Activated naive CD4-positive, alpha-beta T cell treated with anti-CD3 and anti-CD28 coated beads, Interleukin-2, amount 50 U/mL, for 24 hours (primary cell): Measurements from ENCODE around the gene KEL.
A peak's percentile ranks its signal among the peaks of the same experiment; 100 is the strongest.
"Not testable (repeated sequence)": the region's sequence is repeated elsewhere in the genome, so short reads cannot be mapped to it uniquely, and the experiment has no call there.

Source experiments
- H3K27ac Mint-ChIP-seq: one replicate; pipeline ENCODE4 v1.8.0; 2021; ENCODE audit warnings: mild to moderate bottlenecking, mixed read lengths
- H3K27me3 Mint-ChIP-seq: one replicate; pipeline ENCODE4 v1.8.0; 2021; ENCODE audit warnings: mixed read lengths
- H3K36me3 Mint-ChIP-seq: one replicate; pipeline ENCODE4 v1.8.0; 2021; ENCODE audit warnings: mixed read lengths
- H3K4me1 Mint-ChIP-seq: one replicate; pipeline ENCODE4 v1.8.0; 2021; ENCODE audit warnings: mixed read lengths
- H3K4me3 Mint-ChIP-seq: one replicate; pipeline ENCODE4 v1.8.0; 2021; ENCODE audit warnings: mild to moderate bottlenecking, mixed read lengths
- H3K9me3 Mint-ChIP-seq: one replicate; pipeline ENCODE4 v1.8.0; 2021; ENCODE audit warnings: mixed read lengths

The KEL gene, protein sequence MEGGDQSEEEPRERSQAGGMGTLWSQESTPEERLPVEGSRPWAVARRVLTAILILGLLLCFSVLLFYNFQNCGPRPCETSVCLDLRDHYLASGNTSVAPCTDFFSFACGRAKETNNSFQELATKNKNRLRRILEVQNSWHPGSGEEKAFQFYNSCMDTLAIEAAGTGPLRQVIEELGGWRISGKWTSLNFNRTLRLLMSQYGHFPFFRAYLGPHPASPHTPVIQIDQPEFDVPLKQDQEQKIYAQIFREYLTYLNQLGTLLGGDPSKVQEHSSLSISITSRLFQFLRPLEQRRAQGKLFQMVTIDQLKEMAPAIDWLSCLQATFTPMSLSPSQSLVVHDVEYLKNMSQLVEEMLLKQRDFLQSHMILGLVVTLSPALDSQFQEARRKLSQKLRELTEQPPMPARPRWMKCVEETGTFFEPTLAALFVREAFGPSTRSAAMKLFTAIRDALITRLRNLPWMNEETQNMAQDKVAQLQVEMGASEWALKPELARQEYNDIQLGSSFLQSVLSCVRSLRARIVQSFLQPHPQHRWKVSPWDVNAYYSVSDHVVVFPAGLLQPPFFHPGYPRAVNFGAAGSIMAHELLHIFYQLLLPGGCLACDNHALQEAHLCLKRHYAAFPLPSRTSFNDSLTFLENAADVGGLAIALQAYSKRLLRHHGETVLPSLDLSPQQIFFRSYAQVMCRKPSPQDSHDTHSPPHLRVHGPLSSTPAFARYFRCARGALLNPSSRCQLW

DNA sequence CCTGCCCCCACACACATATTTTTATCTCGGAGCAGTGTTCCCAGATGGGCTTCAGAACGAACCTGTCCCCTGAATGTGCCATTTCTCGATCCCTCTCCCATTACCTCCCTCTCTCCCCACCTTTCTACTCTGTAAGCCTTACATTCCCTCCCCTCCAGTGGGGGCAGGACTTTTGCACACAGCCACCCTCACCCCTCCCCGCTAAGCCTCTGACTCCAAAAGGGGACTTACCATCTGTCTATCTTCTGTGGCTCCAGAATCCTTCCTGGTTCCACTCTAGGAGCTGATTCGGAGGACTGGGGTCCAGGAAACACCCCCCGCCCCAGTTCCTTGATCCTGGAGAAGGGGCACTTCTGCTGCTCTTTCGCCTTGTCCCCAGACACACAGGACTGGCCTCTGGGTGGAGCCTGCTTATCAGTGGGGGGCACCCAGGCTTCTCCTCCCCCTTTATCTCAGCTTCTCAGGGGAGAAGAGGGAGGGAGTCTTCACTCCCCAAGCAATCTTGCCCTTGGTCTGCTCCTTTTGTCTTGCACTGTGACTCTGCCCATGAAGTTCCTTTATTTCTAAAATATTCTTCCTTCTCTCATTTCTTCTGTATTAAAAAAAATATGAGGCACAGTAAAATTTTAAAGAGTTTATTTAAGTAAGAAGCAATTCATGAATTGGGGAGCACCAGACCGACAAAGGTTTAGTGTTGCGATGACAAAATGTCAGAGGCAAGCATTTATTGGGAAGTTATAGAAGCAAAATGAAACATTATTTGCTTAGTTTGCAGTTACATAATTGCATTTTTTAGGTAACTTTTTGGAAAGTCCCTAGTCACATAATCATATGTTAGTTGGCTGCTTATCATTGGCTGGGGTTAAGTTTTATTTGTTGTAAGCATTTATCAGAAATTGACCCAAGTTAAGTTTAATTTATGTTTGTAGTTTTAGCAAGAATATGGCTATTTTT lies at the start of gene KEL:
Gene KEL, minus strand, starts transcription at position 391 of the 954 bp plus-strand sequence. Its CDS starts 157 bp downstream, at position 234.
- H3K4me3 Mint-ChIP-seq, result no peak within 1 kb of the TSS
- H3K36me3 Mint-ChIP-seq, result no peaks in the 10 kb centered on the region
- H3K4me1 Mint-ChIP-seq, result no peaks in the 10 kb centered on the region
- H3K27ac Mint-ChIP-seq, result no peak within 1 kb of the TSS
- H3K27me3 Mint-ChIP-seq, result peaks cover 22% of the 10 kb centered on the region
- no peaks in the 10 kb centered on the region for H3K9me3 Mint-ChIP-seq

DNA sequence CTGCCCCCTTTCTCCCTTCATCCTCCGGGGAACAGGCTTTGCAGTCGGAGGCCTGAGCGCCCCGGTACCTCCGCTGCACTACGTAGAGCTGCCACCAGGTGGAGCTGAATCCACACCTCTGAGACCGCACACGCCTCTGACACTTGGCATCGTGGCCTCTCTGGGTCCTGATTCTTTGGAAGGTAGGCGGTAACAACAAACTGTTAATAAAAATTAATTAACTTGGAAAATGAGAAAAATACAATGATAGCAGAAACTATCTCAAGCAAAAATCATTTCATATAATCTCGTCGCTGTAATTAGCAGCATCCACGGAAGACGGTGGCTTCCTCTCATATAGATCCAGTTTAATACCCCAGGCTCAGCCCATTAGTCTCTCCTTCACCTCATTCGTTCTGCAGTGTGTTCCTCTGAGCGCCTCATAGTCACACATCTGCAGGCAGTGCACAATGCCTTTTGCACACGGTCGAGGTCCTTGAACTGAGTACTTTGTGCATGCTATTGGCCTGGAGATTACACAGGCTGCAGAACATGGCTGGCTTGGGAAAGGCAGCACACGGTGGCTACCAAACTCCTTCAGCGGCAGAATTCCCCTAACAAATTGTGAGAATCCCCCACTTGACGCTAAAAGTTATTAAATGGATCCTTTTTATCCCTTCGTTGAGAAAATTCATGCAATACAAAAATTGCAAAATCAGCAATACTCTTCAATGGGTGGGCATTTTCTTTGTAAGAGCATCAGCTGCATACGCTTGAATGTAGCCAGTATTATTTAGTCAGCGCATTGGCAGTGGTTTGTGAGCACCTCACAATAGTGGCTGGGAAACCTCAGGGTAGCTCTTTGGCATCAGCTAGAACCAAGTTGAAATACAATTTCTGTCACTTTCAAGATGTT lies 46.1 kb upstream of the KEL start:
- H3K27ac Mint-ChIP-seq, result no peak overlapping the region
- H3K27me3 Mint-ChIP-seq, result peaks cover 2% of the 10 kb centered on the region
- H3K4me1 Mint-ChIP-seq, result peaks cover 9% of the 10 kb centered on the region
- H3K4me3 Mint-ChIP-seq, result no peak overlapping the region
- H3K36me3 Mint-ChIP-seq, result no peaks in the 10 kb centered on the region
- no peaks in the 10 kb centered on the region for H3K9me3 Mint-ChIP-seq

DNA sequence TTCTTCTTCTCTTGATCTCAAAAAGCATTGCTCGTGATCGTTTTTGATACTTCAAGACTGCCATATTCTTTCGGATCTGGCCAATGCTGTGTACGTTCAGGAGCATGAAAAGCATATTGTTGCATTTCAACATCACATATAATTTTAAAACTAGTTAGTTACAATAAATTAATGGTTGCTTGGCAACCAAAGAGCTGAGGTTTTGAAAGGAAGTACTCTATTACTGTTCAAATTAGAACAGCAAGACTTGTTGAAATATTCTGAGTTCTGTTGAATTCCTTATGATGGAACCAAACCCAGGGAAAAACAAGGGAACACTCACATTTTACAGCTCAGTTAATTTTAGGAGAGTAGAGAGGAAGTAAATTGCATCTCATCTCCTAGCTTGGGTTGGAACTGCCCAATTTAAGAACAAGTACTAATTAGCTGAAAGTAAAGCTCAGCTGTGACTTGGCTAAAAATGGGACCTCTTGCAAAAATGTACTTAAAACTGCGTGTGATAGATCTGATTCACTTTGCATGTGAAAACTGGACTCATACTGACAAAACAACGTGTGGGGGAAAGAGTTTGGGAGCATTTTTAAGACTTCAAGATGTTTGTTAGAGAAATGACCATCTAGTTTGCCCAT lies 43.6 kb upstream of the KEL start:
- Mint-ChIP-seq H3K36me3 (no peaks in the 10 kb centered on the region), H3K4me3 (no peak overlapping the region), H3K27ac (no peak overlapping the region), H3K27me3 (peaks cover 2% of the 10 kb centered on the region), H3K4me1 (peaks cover 13% of the 10 kb centered on the region), H3K9me3 (no peaks in the 10 kb centered on the region)

DNA sequence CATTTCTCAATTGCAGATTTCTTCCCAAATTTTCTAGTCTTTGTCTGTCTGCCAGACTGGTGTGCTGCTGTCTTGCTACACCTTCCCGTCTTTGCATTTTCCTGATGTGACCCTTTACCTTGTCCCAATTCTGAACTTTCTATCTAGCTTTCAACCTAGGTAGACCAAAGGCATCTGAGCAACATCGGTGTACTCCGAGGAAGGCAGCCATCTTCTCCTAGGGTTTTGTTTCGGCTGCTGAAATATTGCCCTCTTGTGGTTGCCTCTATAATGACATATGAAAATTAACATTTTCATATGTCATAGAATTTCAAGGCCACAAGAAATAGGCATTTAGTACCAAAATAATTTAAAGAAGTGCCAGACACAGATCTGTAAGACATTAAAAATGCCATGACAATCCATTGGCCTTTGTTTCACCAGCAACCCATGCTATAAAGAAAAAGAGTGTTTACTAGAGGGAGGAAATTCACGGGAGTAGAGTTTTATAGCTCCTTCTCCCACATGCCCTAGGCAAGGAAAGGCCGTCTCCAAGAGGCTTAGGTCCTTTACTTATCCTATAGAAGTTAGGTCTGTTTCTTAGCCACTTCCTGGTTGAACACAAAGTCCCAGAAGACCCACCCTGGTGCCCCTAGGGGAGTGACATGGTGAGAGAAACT lies 41.4 kb upstream of the KEL start:
- peak overlapping the region; percentile 83 for H3K27ac Mint-ChIP-seq
- peaks cover 13% of the 10 kb centered on the region for H3K4me1 Mint-ChIP-seq

GRCh38 chr7:143002898-143003297 lies 40.7 kb upstream of the KEL start:
- Mint-ChIP-seq H3K27ac (no peak overlapping the region), H3K4me1 (peaks cover 11% of the 10 kb centered on the region), H3K9me3 (no peaks in the 10 kb centered on the region), H3K4me3 (peak overlapping the region; percentile 89), H3K27me3 (peaks cover 1% of the 10 kb centered on the region), H3K36me3 (no peaks in the 10 kb centered on the region)

More for the DNA sequence above, 41.4 kb upstream of the KEL start:
- no peaks in the 10 kb centered on the region for H3K9me3 Mint-ChIP-seq
- H3K4me3 Mint-ChIP-seq, result peak overlapping the region; percentile 89
- H3K36me3 Mint-ChIP-seq, result no peaks in the 10 kb centered on the region
- H3K27me3 Mint-ChIP-seq, result peaks cover 2% of the 10 kb centered on the region

GRCh38 chr7:143002106-143002505 lies 39.9 kb upstream of the KEL start:
- peaks cover 9% of the 10 kb centered on the region for H3K4me1 Mint-ChIP-seq
- no peaks in the 10 kb centered on the region for H3K36me3 Mint-ChIP-seq
- no peaks in the 10 kb centered on the region for H3K27me3 Mint-ChIP-seq
- H3K9me3 Mint-ChIP-seq, result no peaks in the 10 kb centered on the region
- H3K4me3 Mint-ChIP-seq, result no peak overlapping the region
- H3K27ac Mint-ChIP-seq, result no peak overlapping the region

DNA sequence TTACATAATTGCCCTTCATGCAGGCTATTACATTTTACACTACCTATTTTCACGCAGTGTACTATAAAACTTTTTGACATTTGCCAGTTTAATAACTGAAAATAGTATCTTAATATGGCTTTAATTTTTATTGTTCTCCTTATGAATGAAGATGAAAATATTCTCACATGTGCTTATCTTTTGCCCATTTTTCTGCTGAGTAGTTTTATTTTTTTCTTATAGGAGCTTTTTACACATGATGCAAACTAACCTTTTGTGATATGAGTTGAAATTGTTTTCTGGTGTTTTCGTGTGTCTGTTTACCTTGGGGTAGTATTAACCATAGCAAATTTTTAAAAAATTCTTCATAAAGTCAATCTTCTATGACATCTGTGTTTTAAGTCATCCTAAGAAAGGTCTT lies 38.5 kb upstream of the KEL start:
- Mint-ChIP-seq H3K9me3 (no peaks in the 10 kb centered on the region), H3K4me3 (no peak overlapping the region), H3K36me3 (no peaks in the 10 kb centered on the region), H3K27me3 (no peaks in the 10 kb centered on the region), H3K4me1 (peaks cover 9% of the 10 kb centered on the region), H3K27ac (no peak overlapping the region)

DNA sequence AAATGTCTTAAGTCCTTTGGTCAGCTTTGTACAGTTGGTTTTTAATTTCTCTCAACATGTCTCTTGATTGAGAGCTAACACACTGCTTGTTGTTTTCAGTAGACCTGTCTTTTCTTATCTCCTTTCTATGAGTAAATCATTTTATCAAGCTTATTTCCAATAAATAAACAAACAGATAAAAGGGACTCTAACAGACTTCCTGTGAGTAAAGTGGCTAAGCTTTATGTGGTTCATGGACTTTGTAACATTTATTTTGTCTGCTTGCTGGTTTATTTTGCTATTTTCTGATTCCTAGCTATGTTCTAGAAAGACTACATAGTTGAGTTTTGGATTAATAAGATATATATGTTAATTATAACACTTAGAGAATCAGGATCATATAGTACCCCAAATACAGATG lies 37.6 kb upstream of the KEL start:
- Mint-ChIP-seq H3K9me3 (no peaks in the 10 kb centered on the region), H3K36me3 (no peaks in the 10 kb centered on the region), H3K27ac (no peak overlapping the region), H3K4me3 (no peak overlapping the region), H3K4me1 (peaks cover 9% of the 10 kb centered on the region), H3K27me3 (no peaks in the 10 kb centered on the region)

DNA sequence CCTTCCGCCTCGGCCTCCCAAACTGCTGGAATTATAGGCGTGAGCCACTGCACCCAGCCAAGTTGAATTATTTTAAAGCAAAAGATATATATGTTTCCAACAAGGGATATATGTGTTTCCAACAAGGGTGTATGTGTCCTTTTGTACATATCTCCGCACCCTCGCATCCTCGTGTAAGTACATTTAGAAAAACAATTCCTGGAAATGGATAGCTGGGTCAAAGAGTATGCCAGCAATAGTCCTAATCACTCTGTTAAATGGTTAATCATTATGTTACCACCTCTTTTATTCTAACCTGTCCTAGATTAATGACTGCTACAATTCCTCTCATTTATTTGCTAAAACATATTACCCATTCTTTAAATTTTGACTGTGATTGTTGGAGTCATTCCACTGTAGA lies 36.8 kb upstream of the KEL start:
- Mint-ChIP-seq H3K4me3 (no peak overlapping the region), H3K4me1 (peaks cover 9% of the 10 kb centered on the region), H3K27me3 (no peaks in the 10 kb centered on the region), H3K27ac (no peak overlapping the region), H3K9me3 (no peaks in the 10 kb centered on the region), H3K36me3 (no peaks in the 10 kb centered on the region)

DNA sequence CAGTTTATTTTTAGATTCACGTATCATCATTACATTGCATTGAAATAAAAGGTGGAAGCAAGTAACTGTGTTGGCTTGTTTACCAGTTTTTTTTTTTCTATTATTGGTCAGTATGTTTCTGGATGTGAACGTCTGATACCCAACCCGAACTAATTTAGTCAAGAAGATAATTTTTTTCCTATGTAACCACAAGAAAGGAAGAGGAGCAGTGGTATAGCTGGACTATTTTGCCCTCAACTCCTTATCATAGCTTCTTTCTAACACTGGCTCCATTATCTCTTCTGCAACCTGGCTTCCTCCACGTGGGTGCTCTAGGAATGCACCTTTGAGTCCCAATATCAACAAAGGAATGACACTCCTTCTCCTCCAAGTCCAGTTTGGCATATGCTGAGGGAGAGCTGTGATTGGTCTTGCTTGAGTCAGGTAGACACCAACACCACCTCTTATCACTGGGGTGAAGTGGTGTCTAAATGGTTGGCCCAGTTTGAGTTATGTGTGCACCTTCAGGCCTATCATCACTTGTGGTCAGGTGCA lies 35.4 kb upstream of the KEL start:
- Mint-ChIP-seq H3K4me3 (no peak overlapping the region), H3K36me3 (no peaks in the 10 kb centered on the region), H3K9me3 (no peaks in the 10 kb centered on the region), H3K27me3 (no peaks in the 10 kb centered on the region), H3K27ac (no peak overlapping the region), H3K4me1 (no peaks in the 10 kb centered on the region)

DNA sequence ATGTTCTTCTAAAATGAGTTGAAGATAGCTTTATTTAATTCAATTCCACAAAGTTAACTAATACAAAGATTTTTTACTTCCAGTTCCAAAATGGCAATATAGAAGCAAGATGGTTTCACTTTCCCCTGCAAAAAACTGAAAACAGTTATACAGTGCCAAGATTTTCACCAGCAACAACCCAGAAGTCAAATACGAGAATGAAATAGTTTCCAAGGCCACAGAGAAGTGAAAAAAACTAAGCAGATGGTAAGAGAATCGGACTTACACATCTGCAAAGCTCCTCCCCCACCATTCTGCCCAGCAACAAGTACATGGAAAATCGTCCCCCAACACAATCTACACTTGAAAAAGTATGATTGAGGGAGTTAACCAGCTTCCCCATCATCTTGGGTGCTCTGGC lies 30.3 kb upstream of the KEL start:
- H3K36me3 Mint-ChIP-seq, result peaks cover 3% of the 10 kb centered on the region
- peaks cover 14% of the 10 kb centered on the region for H3K27me3 Mint-ChIP-seq
- no peak overlapping the region for H3K4me3 Mint-ChIP-seq
- H3K4me1 Mint-ChIP-seq, result no peaks in the 10 kb centered on the region
- H3K9me3 Mint-ChIP-seq, result peaks cover 4% of the 10 kb centered on the region
- H3K27ac Mint-ChIP-seq, result no peak overlapping the region

GRCh38 chr7:142984297-142984696 lies 22.1 kb upstream of the KEL start:
- Mint-ChIP-seq H3K36me3 (peaks cover 2% of the 10 kb centered on the region), H3K4me1 (no peaks in the 10 kb centered on the region), H3K9me3 (peaks cover 6% of the 10 kb centered on the region), H3K4me3 (no peak overlapping the region), H3K27me3 (peaks cover 11% of the 10 kb centered on the region), H3K27ac (no peak overlapping the region)

- H3K27ac Mint-ChIP-seq, result no peak overlapping the region
- peaks cover 11% of the 10 kb centered on the region for H3K27me3 Mint-ChIP-seq
These were observed 21.7 kb upstream of the KEL start for GRCh38 chr7:142983825-142984224.

DNA sequence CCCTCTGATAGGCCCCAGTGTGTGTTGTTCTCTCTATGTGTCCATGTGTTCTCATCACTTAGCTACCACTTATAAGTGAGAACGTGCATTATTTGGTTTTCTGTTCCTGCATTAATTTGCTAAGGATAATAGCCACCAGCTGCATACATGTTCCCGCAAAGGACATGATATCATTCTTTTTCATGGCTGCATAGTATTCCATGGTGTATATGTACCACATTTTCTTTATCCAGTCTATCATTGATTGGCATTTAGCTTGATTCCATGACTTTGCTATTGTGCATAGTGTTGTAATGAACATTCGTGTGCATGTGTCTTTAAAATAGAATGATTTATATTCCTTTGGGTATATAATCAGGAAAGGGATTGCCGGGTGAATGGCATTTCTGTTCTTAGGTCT lies 16.2 kb upstream of the KEL start:
- H3K4me1 Mint-ChIP-seq, H3K4me3 Mint-ChIP-seq: not testable (repeated sequence)

More at GRCh38 chr7:142983825-142984224, 21.7 kb upstream of the KEL start:
- peaks cover 6% of the 10 kb centered on the region for H3K9me3 Mint-ChIP-seq
- no peak overlapping the region for H3K4me3 Mint-ChIP-seq
- H3K4me1 Mint-ChIP-seq, result no peaks in the 10 kb centered on the region
- H3K36me3 Mint-ChIP-seq, result peaks cover 2% of the 10 kb centered on the region

More for the DNA sequence above, 16.2 kb upstream of the KEL start:
- not testable (repeated sequence) for H3K36me3 Mint-ChIP-seq, H3K27me3 Mint-ChIP-seq, H3K9me3 Mint-ChIP-seq, H3K27ac Mint-ChIP-seq
